ENCODE measurements around the gene LPP. TPM values are rescaled to one million over a fixed set of nuclear protein-coding genes. Genes with fewer than 3 reads are reported as not detected.

The LPP gene
- total and polyA plus RNA-seq, 9 of the 15 experiments (the other 6 are each of a cell fraction or from before 2014, with no cell fraction given): 0.07 to 0.18 TPM; not detected in 7

- no peak overlapping the region for H2AFZ ChIP-seq (ENCODE audit: low read depth, low read length)
- ChIA-PET CTCF (ENCODE audit: low intra/inter-chr PET ratio) (no interaction called here), POLR2A (no interaction called here)
- no peak overlapping the region for H3K27ac ChIP-seq (ENCODE audit: extremely low read depth, low read depth, low read length)
- intact Hi-C loops (cut with micrococcal nuclease) (no loop called here), in situ Hi-C loops (cut with MboI) (no loop called here)
- BruUV-seq (replicated peaks): no TSS peak
- DNase-seq (ENCODE audit: extremely low read depth in 1 of 4, low spot score in 3 of 4) (no peak), FAIRE-seq (no peak), ATAC-seq (no peak)
- H3K79me2 ChIP-seq (ENCODE audit: control insufficient read depth, insufficient read depth, low read length): no peaks in the 10 kb centered on the region
- no peaks in the 10 kb centered on the region for H3K9me3 ChIP-seq (replicated peaks; ENCODE audit: control insufficient read depth, insufficient read depth, low read depth, low read length)
- no peaks in the 10 kb centered on the region for H3K36me3 ChIP-seq (ENCODE audit: control insufficient read depth, insufficient read depth, low read length)
- TF ChIP-seq ZEB2 (IDR thresholded peaks at IDR 0.05) (no peak), PHB (CRISPR knock-in tag; IDR thresholded peaks at IDR 0.05) (no peak), PRMT5 (CRISPR knock-in tag; IDR thresholded peaks at IDR 0.05) (no peak), ZNF282 (CRISPR knock-in tag; IDR thresholded peaks at IDR 0.05) (no peak), HEY1 (CRISPR knock-in tag; IDR thresholded peaks at IDR 0.05; ENCODE audit: borderline replicate concordance) (no peak), NCOA6 (IDR thresholded peaks at IDR 0.05) (no peak)
- H4K20me1 ChIP-seq (replicated peaks; ENCODE audit: control insufficient read depth, insufficient read depth, low read length): no peaks in the 10 kb centered on the region
- no peaks in the 10 kb centered on the region for H3K27me3 ChIP-seq (ENCODE audit: control insufficient read depth in 2 of 2, insufficient read depth in 2 of 2, low read length in 2 of 2)
- H3K4me3 ChIP-seq: no peak overlapping the region
- no peak overlapping the region for H3K4me2 ChIP-seq (ENCODE audit: insufficient read depth, low read length)
- no peaks in the 10 kb centered on the region for H3K4me1 ChIP-seq (replicated peaks in 1 of 2; ENCODE audit: control insufficient read depth in 2 of 2, insufficient read depth in 2 of 2, low read length in 2 of 2)
- H3K9ac ChIP-seq (ENCODE audit: insufficient read depth in 1 of 2, low read depth in 2 of 2, low read length in 2 of 2): no peak overlapping the region
- H3K9me1 ChIP-seq (ENCODE audit: control insufficient read depth, insufficient read depth, low read length): no peaks in the 10 kb centered on the region
Observed at GRCh38 chr3:188336178-188336577, 182.2 kb downstream of the LPP start.

GRCh38 chr3:188337232-188337631 lies 183.3 kb downstream of the LPP start:
- WGBS (ENCODE audit: insufficient coverage, low coverage, missing lambda C conversion rate): 0% methylated on average over 4 of the region's 4 CpGs
- Histone ChIP-seq H3K4me1 (replicated peaks in 1 of 2; ENCODE audit: control insufficient read depth in 2 of 2, insufficient read depth in 2 of 2, low read length in 2 of 2) (no peaks in the 10 kb centered on the region), H3K4me3 (no peak overlapping the region), H3K9me1 (ENCODE audit: control insufficient read depth, insufficient read depth, low read length) (no peaks in the 10 kb centered on the region), H2AFZ (ENCODE audit: low read depth, low read length) (no peak overlapping the region), H3K9me3 (replicated peaks; ENCODE audit: control insufficient read depth, insufficient read depth, low read depth, low read length) (no peaks in the 10 kb centered on the region), H3K4me2 (ENCODE audit: insufficient read depth, low read length) (no peak overlapping the region), H3K9ac (ENCODE audit: insufficient read depth in 1 of 2, low read depth in 2 of 2, low read length in 2 of 2) (no peak overlapping the region), H3K27me3 (ENCODE audit: control insufficient read depth in 2 of 2, insufficient read depth in 2 of 2, low read length in 2 of 2) (no peaks in the 10 kb centered on the region), H3K27ac (ENCODE audit: extremely low read depth, low read depth, low read length) (no peak overlapping the region), H4K20me1 (replicated peaks; ENCODE audit: control insufficient read depth, insufficient read depth, low read length) (no peaks in the 10 kb centered on the region), H3K79me2 (ENCODE audit: control insufficient read depth, insufficient read depth, low read length) (no peaks in the 10 kb centered on the region), H3K36me3 (ENCODE audit: control insufficient read depth, insufficient read depth, low read length) (no peaks in the 10 kb centered on the region)
- no peak for FAIRE-seq
- ChIA-PET CTCF (ENCODE audit: low intra/inter-chr PET ratio) (no interaction called here), POLR2A (no interaction called here)
- no peak for ATAC-seq
- intact Hi-C loops (cut with micrococcal nuclease): no loop called here
- BruUV-seq (replicated peaks): no TSS peak
- in situ Hi-C loops (cut with MboI): no loop called here
- no peak for DNase-seq (ENCODE audit: extremely low read depth in 1 of 4, low spot score in 3 of 4)
- TF ChIP-seq PHF8 (IDR thresholded peaks at IDR 0.05; ENCODE audit: borderline replicate concordance, low read length) (no peak), HNRNPL (IDR thresholded peaks at IDR 0.05; ENCODE audit: low read depth, low read length) (no peak), ATF7 (IDR thresholded peaks at IDR 0.05) (no peak), ZNF707 (CRISPR knock-in tag; conservative IDR thresholded peaks at IDR 0.05) (no peak), NFIX (CRISPR knock-in tag; IDR thresholded peaks at IDR 0.05; ENCODE audit: low read depth) (no peak), SMC3 (conservative IDR thresholded peaks at IDR 0.05; ENCODE audit: insufficient read depth, low read depth, low read length) (no peak), POLR2A (conservative IDR thresholded peaks at IDR 0.05) (no peak), MAFF (IDR thresholded peaks at IDR 0.05; ENCODE audit: low read length) (no peak), SNIP1 (IDR thresholded peaks at IDR 0.05; ENCODE audit: low read depth) (no peak), HCFC1 (IDR thresholded peaks at IDR 0.05; ENCODE audit: low read depth, low read length) (no peak), E2F3 (CRISPR knock-in tag; IDR thresholded peaks at IDR 0.05) (no peak), ZNF175 (CRISPR knock-in tag; IDR thresholded peaks at IDR 0.05; ENCODE audit: low read depth) (no peak), SMARCC2 (IDR thresholded peaks at IDR 0.05; ENCODE audit: low read depth) (no peak), RBM22 (IDR thresholded peaks at IDR 0.05; ENCODE audit: low read depth, low read length, poor library complexity, severe bottlenecking) (no peak)
- TF ChIP-seq, protein P1, sequence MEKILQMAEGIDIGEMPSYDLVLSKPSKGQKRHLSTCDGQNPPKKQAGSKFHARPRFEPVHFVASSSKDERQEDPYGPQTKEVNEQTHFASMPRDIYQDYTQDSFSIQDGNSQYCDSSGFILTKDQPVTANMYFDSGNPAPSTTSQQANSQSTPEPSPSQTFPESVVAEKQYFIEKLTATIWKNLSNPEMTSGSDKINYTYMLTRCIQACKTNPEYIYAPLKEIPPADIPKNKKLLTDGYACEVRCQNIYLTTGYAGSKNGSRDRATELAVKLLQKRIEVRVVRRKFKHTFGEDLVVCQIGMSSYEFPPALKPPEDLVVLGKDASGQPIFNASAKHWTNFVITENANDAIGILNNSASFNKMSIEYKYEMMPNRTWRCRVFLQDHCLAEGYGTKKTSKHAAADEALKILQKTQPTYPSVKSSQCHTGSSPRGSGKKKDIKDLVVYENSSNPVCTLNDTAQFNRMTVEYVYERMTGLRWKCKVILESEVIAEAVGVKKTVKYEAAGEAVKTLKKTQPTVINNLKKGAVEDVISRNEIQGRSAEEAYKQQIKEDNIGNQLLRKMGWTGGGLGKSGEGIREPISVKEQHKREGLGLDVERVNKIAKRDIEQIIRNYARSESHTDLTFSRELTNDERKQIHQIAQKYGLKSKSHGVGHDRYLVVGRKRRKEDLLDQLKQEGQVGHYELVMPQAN (IDR thresholded peaks at IDR 0.05; ENCODE audit: borderline replicate concordance): no peak

Data from K562 (cell line).